D721Med (cell line): Measurements from ENCODE around the gene RASAL2.
A peak's percentile ranks its signal among the peaks of the same experiment; 100 is the strongest.
"Not testable (repeated sequence)": the region's sequence is repeated elsewhere in the genome, so short reads cannot be mapped to it uniquely, and the experiment has no call there.

Experiments used
- DNase-seq: peaks from one replicate; pipeline ENCODE4 v3.0.0; 2011; ENCODE audit warnings: low spot score; ENCODE audit not compliant: insufficient read length
- FAIRE-seq: peaks from 2 replicates; lab custom pipeline; 2011; peaks lifted over from hg19 to GRCh38; lab: Jason Lieb, UNC
- CTCF ChIP-seq: IDR thresholded peaks from 2 replicates; pipeline ENCODE4 v1.5.1; 2012; ENCODE audit warnings: mild to moderate bottlenecking, control low read depth; ENCODE audit not compliant: insufficient read depth; ENCODE audit errors: missing control alignments

The RASAL2 gene

GRCh38 chr1:178196631-178197030, 102.7 kb downstream of the RASAL2 start:
- FAIRE-seq (peak; percentile 87), DNase-seq (no peak)
- no peak for TF ChIP-seq CTCF

GRCh38 chr1:178202095-178202494, 108.2 kb downstream of the RASAL2 start:
- not testable (repeated sequence) for FAIRE-seq, DNase-seq

- FAIRE-seq, DNase-seq: not testable (repeated sequence)
These were observed 108.6 kb downstream of the RASAL2 start for GRCh38 chr1:178202546-178202945.

DNA sequence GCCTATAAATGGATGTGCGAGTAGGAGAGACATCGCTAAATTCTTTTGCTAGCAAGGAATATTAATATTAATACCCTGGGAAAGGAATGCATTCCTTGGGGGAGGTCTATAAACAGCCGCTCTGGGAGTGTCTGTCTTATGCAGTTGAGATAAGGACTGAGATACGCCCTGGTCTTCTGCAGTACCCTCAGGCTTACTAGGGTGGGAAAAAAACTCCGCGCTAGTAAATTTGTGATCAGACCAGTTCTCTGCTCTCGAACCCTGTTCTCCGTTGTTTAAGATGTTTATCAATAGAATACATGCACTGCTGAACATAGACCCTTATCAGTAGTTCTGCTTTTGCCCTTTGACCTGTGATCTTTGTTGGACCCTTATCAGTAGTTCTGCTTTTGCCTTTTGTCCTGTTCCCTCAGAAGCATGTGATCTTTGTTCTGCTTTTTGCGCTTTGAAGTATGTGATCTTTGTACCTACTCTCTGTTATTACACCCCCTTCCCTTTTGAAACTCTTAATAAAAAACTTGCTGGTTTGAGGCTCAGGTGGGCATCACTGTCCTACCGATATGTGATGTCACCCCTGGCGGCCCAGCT, 114.5 kb downstream of the RASAL2 start:
- not testable (repeated sequence) for DNase-seq, FAIRE-seq

DNA sequence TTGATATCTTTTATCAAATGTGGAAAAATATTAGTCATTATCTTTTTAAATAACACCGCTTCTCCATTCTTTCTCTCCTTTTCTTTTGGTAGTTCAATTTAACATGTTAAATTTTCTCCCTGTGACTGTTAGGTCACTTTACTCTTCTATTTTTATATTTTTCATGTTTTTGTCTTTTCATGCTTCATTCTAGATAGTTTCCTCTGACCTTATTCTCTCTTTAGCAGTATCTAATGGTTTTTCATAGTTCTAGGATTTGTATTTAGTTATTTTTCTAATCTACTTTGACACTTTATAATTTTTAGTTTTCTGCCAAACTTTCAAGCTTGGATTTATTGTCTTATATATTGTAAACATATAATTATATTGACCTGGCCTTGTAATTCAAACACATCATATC, 116.0 kb downstream of the RASAL2 start:
- TF ChIP-seq CTCF, result no peak
- no peak for DNase-seq
- FAIRE-seq, result no peak

DNA sequence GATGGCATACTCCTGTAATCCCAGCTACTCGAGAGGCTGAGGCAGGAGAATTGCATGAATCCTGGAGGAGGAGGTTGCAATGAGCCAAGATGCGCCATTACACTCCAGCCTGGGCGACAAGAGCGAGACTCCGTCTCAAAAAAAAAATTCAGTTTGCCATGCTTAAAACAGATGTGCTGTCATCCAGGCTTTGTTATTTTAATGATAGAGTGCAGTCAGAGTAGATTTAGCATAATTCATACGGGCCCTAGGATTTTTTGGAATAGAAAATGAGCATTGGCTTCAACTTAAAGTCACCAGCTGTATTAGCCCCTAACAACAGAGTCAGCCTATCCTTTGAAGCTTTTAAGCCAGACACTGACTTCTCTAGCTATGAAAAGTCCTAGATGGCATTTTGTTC, 124.6 kb downstream of the RASAL2 start:
- DNase-seq (no peak), FAIRE-seq (no peak)
- no peak for TF ChIP-seq CTCF

DNA sequence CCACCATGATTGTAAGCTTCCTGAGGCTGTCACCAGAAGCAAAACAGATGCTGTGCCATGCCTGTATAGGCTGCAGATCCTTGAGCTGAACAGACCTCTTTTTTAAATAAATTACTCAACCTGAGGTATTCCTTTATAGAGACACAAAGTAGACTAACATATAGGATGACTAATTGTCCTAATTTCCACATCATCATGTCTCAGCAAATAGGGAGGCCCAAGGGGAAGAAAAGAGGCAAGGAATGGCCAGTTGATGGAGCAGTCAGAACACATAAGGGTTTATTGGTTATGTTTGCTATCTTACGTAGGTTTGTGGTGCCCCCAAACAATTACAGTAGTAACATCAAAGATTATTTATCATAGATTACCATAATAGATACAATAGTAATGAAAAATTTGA, 126.2 kb downstream of the RASAL2 start:
- DNase-seq (no peak), FAIRE-seq (no peak)
- no peak for TF ChIP-seq CTCF

DNA sequence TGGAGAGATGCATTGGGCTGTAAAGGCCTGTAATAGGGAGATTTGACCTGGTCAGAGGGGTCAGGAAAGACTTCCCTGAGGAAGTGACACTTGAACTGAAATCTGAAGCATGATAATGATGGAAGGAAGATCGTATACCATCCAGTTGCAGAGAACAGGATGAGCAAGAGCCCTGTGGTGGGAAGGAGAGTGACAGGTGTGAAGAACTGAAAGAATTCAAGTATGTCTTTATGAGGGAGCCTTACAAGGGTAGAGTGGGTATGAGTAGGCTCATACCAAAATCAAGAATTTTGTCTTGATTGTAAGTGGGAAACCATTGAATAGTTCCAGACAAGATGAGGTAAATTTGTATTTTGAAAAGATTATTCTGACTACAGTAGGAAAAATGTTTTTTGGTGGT, 129.4 kb downstream of the RASAL2 start:
- no peak for FAIRE-seq
- no peak for DNase-seq
- TF ChIP-seq CTCF, result no peak

DNA sequence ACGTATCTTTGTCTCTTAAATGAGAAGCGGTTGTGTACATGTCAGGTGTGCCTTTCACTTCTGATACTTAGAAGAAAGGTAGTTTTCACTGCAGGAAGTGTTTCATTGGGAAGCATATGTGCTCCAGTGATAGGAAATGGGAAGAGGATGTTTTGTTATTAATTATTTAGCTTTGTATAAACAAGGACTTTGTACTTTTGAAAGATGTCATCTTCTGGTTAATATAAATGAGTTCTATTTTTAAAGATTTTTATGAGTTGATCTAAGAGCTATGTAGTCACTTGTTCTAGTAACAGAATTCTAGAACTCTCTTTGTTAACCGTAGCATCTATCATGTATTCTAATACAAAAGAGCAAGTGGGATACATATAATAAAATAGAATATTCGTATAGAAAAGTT, 130.5 kb downstream of the RASAL2 start:
- DNase-seq, result no peak
- TF ChIP-seq CTCF, result no peak
- FAIRE-seq, result no peak
